Measurements from ENCODE around the gene RBM3. TPM values are rescaled to one million over a fixed set of nuclear protein-coding genes. Genes with fewer than 3 reads are reported as not detected.

Gene RBM3
- total and polyA plus RNA-seq, 2 of the 8 experiments (the other 6 are each of a cell fraction or from before 2014, with no cell fraction given), result 99.6 to 164 TPM

DNA sequence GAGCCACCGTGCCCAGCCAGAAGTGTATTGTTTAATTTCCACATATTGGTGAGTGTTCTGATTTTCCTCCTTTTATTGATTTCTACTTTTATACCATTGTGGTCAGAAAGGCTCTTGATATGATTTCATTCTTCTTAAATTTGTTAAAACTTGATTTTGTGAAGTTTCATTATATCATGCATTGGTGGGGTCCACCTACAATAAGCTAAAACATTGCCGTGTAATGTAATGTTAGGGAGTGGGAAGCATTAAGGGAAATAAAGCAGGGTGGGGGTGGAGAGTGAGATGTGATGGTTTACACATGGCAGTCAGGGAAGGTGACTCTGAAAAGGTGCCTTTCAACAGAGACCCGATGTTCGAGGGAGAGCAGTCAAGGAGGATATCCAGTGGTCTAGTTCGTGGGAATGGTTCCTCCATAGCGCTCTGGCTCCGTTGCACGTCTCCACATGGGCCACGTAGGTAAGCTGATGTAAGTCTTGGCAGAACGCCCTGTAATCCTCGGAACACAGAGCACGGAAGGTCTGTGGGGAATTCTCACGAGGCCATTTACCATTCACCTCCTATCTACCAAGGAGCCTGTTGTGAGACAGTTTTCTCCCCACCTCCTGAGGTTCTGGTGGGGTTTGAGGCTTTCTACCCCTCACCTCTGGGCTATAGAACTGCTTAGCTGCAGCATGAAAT, 15.3 kb downstream of the RBM3 start:
- Histone ChIP-seq H3K4me2 (ENCODE audit: insufficient read depth in 1 of 2, low read depth in 2 of 2, low read length in 2 of 2) (no peak overlapping the region), H3K79me1 (ENCODE audit: low read depth, low read length) (no peaks in the 10 kb centered on the region), H2BK5ac (ENCODE audit: low read depth, low read length) (no peak overlapping the region), H2BK120ac (replicated peaks; ENCODE audit: low read depth, low read length) (no peak overlapping the region), H3K18ac (ENCODE audit: extremely low read depth, low read length) (no peak overlapping the region), H2AFZ (ENCODE audit: low read length) (no peak overlapping the region), H3K4me3 (ENCODE audit: extremely low read depth in 1 of 4, insufficient read depth in 2 of 4, low read depth in 3 of 4, low read length in 4 of 4) (no peak overlapping the region), H3K79me2 (ENCODE audit: control insufficient read depth in 1 of 2, insufficient read depth in 2 of 2, low read length in 2 of 2) (no peaks in the 10 kb centered on the region), H2BK20ac (ENCODE audit: low read length) (no peak overlapping the region), H2BK15ac (ENCODE audit: low read length) (no peak overlapping the region), H3K14ac (ENCODE audit: insufficient read length) (no peak overlapping the region), H3K23me2 (ENCODE audit: low read depth, low read length) (no peaks in the 10 kb centered on the region; the same call in 1 of the 2 replicates), H3K27me3 (replicated peaks in 1 of 4; ENCODE audit: control insufficient read depth in 3 of 4, extremely low read depth in 1 of 4, insufficient read depth in 3 of 4, low read length in 3 of 4) (no peaks in the 10 kb centered on the region), H3K56ac (replicated peaks; ENCODE audit: insufficient read length, low read depth, low read length) (no peak overlapping the region), H3K4ac (replicated peaks; ENCODE audit: insufficient read length, low read depth, low read length) (no peak overlapping the region), H3K36me3 (ENCODE audit: control insufficient read depth in 2 of 4, insufficient read depth in 4 of 4, low read length in 3 of 4) (no peaks in the 10 kb centered on the region; a peak in 1 of 8 replicates), H4K91ac (replicated peaks; ENCODE audit: insufficient read length, low read length) (no peak overlapping the region), H4K8ac (ENCODE audit: extremely low read depth, insufficient read depth, low read length) (no peak overlapping the region), H3K9ac (replicated peaks in 1 of 4; ENCODE audit: extremely low read depth in 1 of 4, low read depth in 3 of 4, low read length in 3 of 4) (no peak overlapping the region), H3K27ac (ENCODE audit: low read depth, low read length) (no peak overlapping the region), H2BK12ac (ENCODE audit: low read depth, low read length) (no peak overlapping the region), H4K20me1 (replicated peaks in 1 of 2; ENCODE audit: control insufficient read depth in 1 of 2, insufficient read depth in 2 of 2, low read length in 2 of 2) (no peaks in the 10 kb centered on the region), H3K4me1 (replicated peaks in 1 of 4; ENCODE audit: control insufficient read depth in 3 of 4, insufficient read depth in 4 of 4, low read length in 3 of 4) (no peaks in the 10 kb centered on the region), H2AK5ac (ENCODE audit: low read depth, low read length) (no peak overlapping the region), H3K9me3 (ENCODE audit: insufficient read depth in 2 of 2, low read depth in 1 of 2, low read length in 1 of 2) (no peaks in the 10 kb centered on the region), H4K5ac (ENCODE audit: insufficient read length, low read depth, low read length) (no peak overlapping the region), H3K23ac (ENCODE audit: insufficient read length) (no peak overlapping the region)
- FAIRE-seq, result no peak
- POLR2A ChIA-PET (ENCODE audit: partially characterized antibody), result interaction anchor here (1.1 to 6.7 kb wide), 4 partner anchors 9 to 330 kb away, joined by 3 to 27 read pairs (median 8); partner anchors contain the start of gene RBM3
- CTCF ChIA-PET (ENCODE audit: partially characterized antibody), result interaction anchor here (1.4 kb wide), 1 partner anchor 17 kb away, joined by 3 read pairs; no protein-coding TSS in a partner anchor
- no peak for DNase-seq (ENCODE audit: low read depth in 1 of 2, low spot score in 2 of 2)
- 91% methylated on average over 13 of the region's 13 CpGs; no CpG with 5 or more reads in 1 of the 2 experiments for WGBS, 2 experiments (ENCODE audit: extremely low coverage in 1 of 2, insufficient coverage in 1 of 2, insufficient read length in 1 of 2, insufficient replicate concordance in 2 of 2, low coverage in 1 of 2, low lambda C conversion rate in 2 of 2, missing lambda C conversion rate in 1 of 2)
- TF ChIP-seq MAX (IDR thresholded peaks at IDR 0.05) (no peak), CHD1 (IDR thresholded peaks at IDR 0.05; ENCODE audit: low read depth, low read length) (no peak), EZH2 (IDR thresholded peaks at IDR 0.05; ENCODE audit: low read depth, low read length, severe bottlenecking) (no peak), SRF (IDR thresholded peaks at IDR 0.05; ENCODE audit: low read depth, low read length) (no peak), GABPA (IDR thresholded peaks at IDR 0.05; ENCODE audit: borderline replicate concordance, insufficient read depth, low read length) (no peak)
- TF ChIP-seq, protein P1, sequence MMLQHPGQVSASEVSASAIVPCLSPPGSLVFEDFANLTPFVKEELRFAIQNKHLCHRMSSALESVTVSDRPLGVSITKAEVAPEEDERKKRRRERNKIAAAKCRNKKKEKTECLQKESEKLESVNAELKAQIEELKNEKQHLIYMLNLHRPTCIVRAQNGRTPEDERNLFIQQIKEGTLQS (IDR thresholded peaks at IDR 0.05; ENCODE audit: insufficient read depth, low read depth, low read length), result no peak
